ENCODE measurements around the gene PELI2. TPM values are rescaled to one million over a fixed set of nuclear protein-coding genes. Genes with fewer than 3 reads are reported as not detected.

The PELI2 gene
- total and polyA plus RNA-seq, 3 experiments from 2014 or later, result 1.0 to 3.3 (median 2.7) TPM

DNA sequence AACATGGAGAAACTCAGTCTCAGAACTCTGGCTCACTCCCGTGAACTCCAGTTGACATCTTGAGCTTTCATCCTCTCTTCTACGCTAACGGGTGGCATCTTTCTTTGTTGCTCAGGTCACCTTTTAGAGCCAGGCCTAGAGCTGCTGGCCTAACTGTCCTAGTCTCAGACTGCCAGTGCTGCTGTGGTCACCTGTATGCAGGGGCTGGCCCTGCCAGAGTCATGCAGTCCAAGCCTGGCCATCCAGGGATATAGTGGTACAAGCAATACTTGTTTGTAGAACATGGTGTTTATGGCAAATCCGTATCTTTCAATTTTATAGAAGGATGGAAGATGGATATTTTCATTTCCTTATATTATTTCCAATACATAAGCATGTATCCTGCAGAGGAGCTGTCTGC lies 117.2 kb downstream of the PELI2 start:
- Histone ChIP-seq H3K27ac (ENCODE audit: low read depth, low read length) (no peak overlapping the region), H3K9me3 (ENCODE audit: low read length) (no peaks in the 10 kb centered on the region), H3K27me3 (ENCODE audit: insufficient read depth, low read length, poor library complexity, severe bottlenecking) (no peaks in the 10 kb centered on the region), H3K4me3 (ENCODE audit: low read length) (no peak overlapping the region), H3K36me3 (ENCODE audit: insufficient read depth, low read length) (no peaks in the 10 kb centered on the region), H3K4me1 (ENCODE audit: insufficient read depth, low read length) (no peaks in the 10 kb centered on the region)
- DNase-seq, result no peak
- Mint-ChIP-seq H3K36me3 (peaks cover 0 to 14% (median 2%) of the 10 kb centered on the region in 3 donors), H3K9me3 (peaks cover 0 to 11% (median 6%) of the 10 kb centered on the region in 5 donors), H3K4me3 (no peak overlapping the region), H3K27ac (no peak overlapping the region), H3K27me3 (no peaks in the 10 kb centered on the region), H3K4me1 (peaks cover 0 to 9% (median 0%) of the 10 kb centered on the region in 3 donors)
- ChIA-PET POLR2A (no interaction called here), CTCF (no interaction called here)

DNA sequence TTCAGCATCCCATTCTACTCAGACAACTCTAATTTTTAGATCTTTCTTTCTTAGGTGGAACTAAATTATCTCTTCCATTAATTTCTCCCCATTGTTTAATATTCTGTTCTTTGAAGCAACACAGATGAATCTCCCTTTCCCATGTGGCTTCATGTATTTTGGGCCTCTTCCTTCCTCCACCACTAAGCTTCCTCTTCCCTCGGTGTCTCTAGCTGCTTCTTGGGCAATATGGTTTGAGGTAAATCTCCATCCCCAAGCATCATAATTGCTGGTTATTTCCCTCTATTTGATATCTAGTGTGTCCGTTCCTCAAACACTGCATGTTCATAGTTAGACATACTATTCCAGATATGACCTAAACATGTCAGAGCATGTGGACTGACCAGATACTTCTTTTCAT lies 119.2 kb downstream of the PELI2 start:
- no peaks in the 10 kb centered on the region for H3K4me1 ChIP-seq (ENCODE audit: insufficient read depth, low read length)
- no peaks in the 10 kb centered on the region for H3K9me3 ChIP-seq (ENCODE audit: low read length)
- ChIA-PET POLR2A (no interaction called here), CTCF (no interaction called here)
- Mint-ChIP-seq H3K4me1 (peaks cover 0 to 9% (median 0%) of the 10 kb centered on the region in 3 donors), H3K27me3 (no peaks in the 10 kb centered on the region), H3K36me3 (peaks cover 0 to 20% (median 0%) of the 10 kb centered on the region in 3 donors), H3K9me3 (peaks cover 0 to 11% (median 5%) of the 10 kb centered on the region in 5 donors), H3K4me3 (no peak overlapping the region), H3K27ac (no peak overlapping the region)
- DNase-seq, result no peak
- no peaks in the 10 kb centered on the region for H3K36me3 ChIP-seq (ENCODE audit: insufficient read depth, low read length)
- no peak overlapping the region for H3K4me3 ChIP-seq (ENCODE audit: low read length)
- H3K27ac ChIP-seq (ENCODE audit: low read depth, low read length), result no peak overlapping the region
- no peaks in the 10 kb centered on the region for H3K27me3 ChIP-seq (ENCODE audit: insufficient read depth, low read length, poor library complexity, severe bottlenecking)

DNA sequence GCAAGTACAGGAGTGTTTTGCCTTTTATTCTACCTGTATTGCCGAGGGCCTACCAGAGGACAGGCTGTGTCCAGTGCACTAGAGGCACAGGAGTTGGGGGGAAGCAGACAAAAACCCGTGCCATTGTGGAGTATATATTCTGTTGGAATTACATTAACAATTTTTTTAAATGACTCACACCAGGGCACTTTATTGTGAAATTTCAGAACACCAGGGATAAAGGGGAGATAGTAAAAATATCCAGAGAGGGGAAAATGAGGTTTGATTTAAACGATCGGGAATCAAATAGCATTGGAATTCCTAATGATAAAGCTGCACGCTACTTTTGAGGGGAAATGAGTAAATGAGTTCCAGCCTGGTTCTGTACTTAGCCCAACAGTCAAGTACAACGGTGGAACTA lies 123.2 kb downstream of the PELI2 start:
- ChIA-PET POLR2A (no interaction called here), CTCF (no interaction called here)
- Mint-ChIP-seq H3K36me3 (peaks cover 0 to 22% (median 0%) of the 10 kb centered on the region in 3 donors), H3K4me1 (peaks cover 0 to 9% (median 0%) of the 10 kb centered on the region in 3 donors), H3K27me3 (no peaks in the 10 kb centered on the region), H3K27ac (peak overlapping the region in 1 of 8 donors; percentile 30), H3K4me3 (no peak overlapping the region), H3K9me3 (peaks cover 0 to 8% (median 0%) of the 10 kb centered on the region in 5 donors)
- Histone ChIP-seq H3K9me3 (ENCODE audit: low read length) (no peaks in the 10 kb centered on the region), H3K4me1 (ENCODE audit: insufficient read depth, low read length) (no peaks in the 10 kb centered on the region), H3K27me3 (ENCODE audit: insufficient read depth, low read length, poor library complexity, severe bottlenecking) (no peaks in the 10 kb centered on the region), H3K36me3 (ENCODE audit: insufficient read depth, low read length) (no peaks in the 10 kb centered on the region), H3K4me3 (ENCODE audit: low read length) (no peak overlapping the region), H3K27ac (ENCODE audit: low read depth, low read length) (no peak overlapping the region)
- no peak for DNase-seq

DNA sequence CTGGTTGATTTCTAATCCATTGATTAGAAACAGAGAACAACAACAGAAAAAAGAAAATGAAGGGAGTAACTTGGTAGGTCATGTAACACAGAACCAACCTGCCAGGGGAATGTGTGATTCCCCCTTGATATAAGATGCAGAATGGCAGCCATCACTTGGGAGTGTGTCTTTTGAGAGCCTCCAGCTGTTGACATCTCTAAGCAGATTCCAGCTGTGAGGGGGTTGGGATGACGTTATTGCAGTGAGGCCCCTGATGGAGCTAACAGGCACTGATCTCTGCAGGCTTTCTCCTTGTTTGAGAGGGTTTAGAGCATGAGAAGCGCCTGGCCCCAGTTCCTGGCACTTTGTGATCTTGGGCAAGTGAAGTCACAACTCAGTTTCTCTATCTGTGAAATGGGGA lies 124.9 kb downstream of the PELI2 start:
- H3K4me3 Mint-ChIP-seq, result no peak overlapping the region
- H3K27ac Mint-ChIP-seq, result peak overlapping the region in 1 of 8 donors; percentile 13
- H3K4me1 ChIP-seq (ENCODE audit: insufficient read depth, low read length), result no peaks in the 10 kb centered on the region
- H3K27me3 ChIP-seq (ENCODE audit: insufficient read depth, low read length, poor library complexity, severe bottlenecking), result no peaks in the 10 kb centered on the region
- no peaks in the 10 kb centered on the region for H3K27me3 Mint-ChIP-seq
- no peak for DNase-seq
- no peaks in the 10 kb centered on the region for H3K9me3 ChIP-seq (ENCODE audit: low read length)
- H3K4me1 Mint-ChIP-seq, result no peaks in the 10 kb centered on the region
- H3K36me3 Mint-ChIP-seq, result peaks cover 0 to 22% (median 0%) of the 10 kb centered on the region in 3 donors
- H3K36me3 ChIP-seq (ENCODE audit: insufficient read depth, low read length), result no peaks in the 10 kb centered on the region
- no peak overlapping the region for H3K4me3 ChIP-seq (ENCODE audit: low read length)
- CTCF ChIA-PET, result no interaction called here
- H3K9me3 Mint-ChIP-seq, result peaks cover 0 to 8% (median 0%) of the 10 kb centered on the region in 5 donors
- no peak overlapping the region for H3K27ac ChIP-seq (ENCODE audit: low read depth, low read length)
- POLR2A ChIA-PET, result no interaction called here

DNA sequence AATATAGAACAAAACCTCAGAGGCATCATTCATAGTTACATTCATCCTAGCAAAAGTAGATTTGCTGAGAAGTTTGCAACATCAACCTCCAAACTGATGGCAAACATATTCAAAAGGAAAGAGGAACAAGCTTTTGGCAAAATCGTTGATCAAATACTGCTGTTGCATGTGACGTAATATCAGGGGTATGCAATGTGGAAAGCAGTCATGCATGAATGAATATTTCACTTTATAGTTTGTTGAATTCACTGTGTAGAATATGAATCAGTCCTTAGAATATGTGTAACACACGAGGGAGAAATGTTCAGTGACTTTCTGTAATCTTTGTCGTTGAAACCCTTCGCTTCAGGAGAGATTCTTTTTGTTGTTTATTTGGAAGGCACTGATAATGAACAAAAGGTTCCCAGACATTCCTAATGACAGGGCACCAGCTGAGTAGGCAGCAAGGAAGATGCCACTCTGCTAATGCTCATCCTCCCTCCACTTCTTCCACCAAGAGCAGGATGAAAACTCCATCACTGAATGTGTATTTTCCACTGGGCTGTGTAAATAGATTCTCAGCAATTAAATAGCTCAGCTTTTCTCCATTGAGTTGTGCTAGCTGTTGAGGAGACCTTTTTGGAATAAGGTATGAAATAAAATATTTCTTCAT lies 126.1 kb downstream of the PELI2 start:
- no peaks in the 10 kb centered on the region for H3K4me1 Mint-ChIP-seq
- no peaks in the 10 kb centered on the region for H3K4me1 ChIP-seq (ENCODE audit: insufficient read depth, low read length)
- no peak overlapping the region for H3K27ac Mint-ChIP-seq
- no peak overlapping the region for H3K4me3 ChIP-seq (ENCODE audit: low read length)
- peaks cover 0 to 8% (median 0%) of the 10 kb centered on the region in 5 donors for H3K9me3 Mint-ChIP-seq
- H3K36me3 ChIP-seq (ENCODE audit: insufficient read depth, low read length), result no peaks in the 10 kb centered on the region
- ChIA-PET POLR2A (no interaction called here), CTCF (no interaction called here)
- H3K27me3 ChIP-seq (ENCODE audit: insufficient read depth, low read length, poor library complexity, severe bottlenecking), result no peaks in the 10 kb centered on the region
- H3K36me3 Mint-ChIP-seq, result peaks cover 0 to 34% (median 3%) of the 10 kb centered on the region in 3 donors
- no peak overlapping the region for H3K27ac ChIP-seq (ENCODE audit: low read depth, low read length)
- no peak for DNase-seq
- no peak overlapping the region for H3K4me3 Mint-ChIP-seq
- H3K9me3 ChIP-seq (ENCODE audit: low read length), result no peaks in the 10 kb centered on the region
- no peaks in the 10 kb centered on the region for H3K27me3 Mint-ChIP-seq

- no peak overlapping the region for H3K27ac ChIP-seq (ENCODE audit: low read depth, low read length)
- no peaks in the 10 kb centered on the region for H3K9me3 ChIP-seq (ENCODE audit: low read length)
- no peak overlapping the region for H3K4me3 ChIP-seq (ENCODE audit: low read length)
- Mint-ChIP-seq H3K36me3 (peaks cover 0 to 37% (median 3%) of the 10 kb centered on the region in 3 donors), H3K9me3 (peaks cover 0 to 4% (median 0%) of the 10 kb centered on the region in 5 donors), H3K27me3 (no peaks in the 10 kb centered on the region), H3K27ac (no peak overlapping the region), H3K4me1 (no peaks in the 10 kb centered on the region), H3K4me3 (no peak overlapping the region)
- no peaks in the 10 kb centered on the region for H3K4me1 ChIP-seq (ENCODE audit: insufficient read depth, low read length)
- no peaks in the 10 kb centered on the region for H3K27me3 ChIP-seq (ENCODE audit: insufficient read depth, low read length, poor library complexity, severe bottlenecking)
- ChIA-PET CTCF (no interaction called here), POLR2A (no interaction called here)
- no peaks in the 10 kb centered on the region for H3K36me3 ChIP-seq (ENCODE audit: insufficient read depth, low read length)
- no peak for DNase-seq
These were observed 129.4 kb downstream of the PELI2 start for GRCh38 chr14:56247495-56248200.

GRCh38 chr14:56248442-56248841 lies 130.2 kb downstream of the PELI2 start:
- H3K27me3 Mint-ChIP-seq, result no peaks in the 10 kb centered on the region
- DNase-seq, result no peak
- H3K27ac Mint-ChIP-seq, result no peak overlapping the region
- H3K9me3 ChIP-seq (ENCODE audit: low read length), result no peaks in the 10 kb centered on the region
- H3K4me1 Mint-ChIP-seq, result no peaks in the 10 kb centered on the region
- POLR2A ChIA-PET, result no interaction called here
- peaks cover 0 to 10% (median 4%) of the 10 kb centered on the region in 5 donors for H3K9me3 Mint-ChIP-seq
- H3K4me1 ChIP-seq (ENCODE audit: insufficient read depth, low read length), result no peaks in the 10 kb centered on the region
- no peaks in the 10 kb centered on the region for H3K36me3 ChIP-seq (ENCODE audit: insufficient read depth, low read length)
- CTCF ChIA-PET, result no interaction called here
- H3K27me3 ChIP-seq (ENCODE audit: insufficient read depth, low read length, poor library complexity, severe bottlenecking), result no peaks in the 10 kb centered on the region
- H3K4me3 ChIP-seq (ENCODE audit: low read length), result no peak overlapping the region
- H3K27ac ChIP-seq (ENCODE audit: low read depth, low read length), result no peak overlapping the region
- H3K4me3 Mint-ChIP-seq, result no peak overlapping the region
- peaks cover 0 to 43% (median 3%) of the 10 kb centered on the region in 3 donors for H3K36me3 Mint-ChIP-seq

DNA sequence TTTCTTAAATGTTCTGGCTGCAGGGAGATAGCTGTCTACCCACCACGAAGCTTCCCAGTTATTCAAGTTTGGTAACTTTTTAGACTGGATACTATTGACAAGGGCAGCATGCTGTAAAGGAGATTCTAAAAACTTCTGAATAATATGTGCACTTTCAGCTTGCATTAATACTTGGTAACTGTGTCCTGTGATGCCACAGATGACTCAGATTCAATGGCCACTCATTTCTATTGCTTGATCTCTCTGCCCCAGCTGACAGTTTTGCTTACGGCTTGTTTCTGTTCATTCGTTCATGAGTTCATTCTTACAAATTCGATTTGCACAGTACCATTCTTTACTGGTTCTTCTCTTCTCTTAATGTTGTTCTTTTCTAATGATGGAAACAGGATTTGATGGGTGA lies 142.8 kb downstream of the PELI2 start:
- POLR2A ChIA-PET, result no interaction called here
- no peaks in the 10 kb centered on the region for H3K4me1 Mint-ChIP-seq
- no peaks in the 10 kb centered on the region for H3K27me3 Mint-ChIP-seq
- DNase-seq, result no peak
- H3K27ac ChIP-seq (ENCODE audit: low read depth, low read length), result no peak overlapping the region
- peaks cover 0 to 14% (median 0%) of the 10 kb centered on the region in 3 donors for H3K36me3 Mint-ChIP-seq
- no peak overlapping the region for H3K4me3 ChIP-seq (ENCODE audit: low read length)
- no peaks in the 10 kb centered on the region for H3K4me1 ChIP-seq (ENCODE audit: insufficient read depth, low read length)
- no peaks in the 10 kb centered on the region for H3K36me3 ChIP-seq (ENCODE audit: insufficient read depth, low read length)
- no peaks in the 10 kb centered on the region for H3K27me3 ChIP-seq (ENCODE audit: insufficient read depth, low read length, poor library complexity, severe bottlenecking)
- CTCF ChIA-PET, result no interaction called here
- no peak overlapping the region for H3K27ac Mint-ChIP-seq
- peaks cover 0 to 17% (median 8%) of the 10 kb centered on the region in 5 donors for H3K9me3 Mint-ChIP-seq
- H3K9me3 ChIP-seq (ENCODE audit: low read length), result no peaks in the 10 kb centered on the region
- H3K4me3 Mint-ChIP-seq, result no peak overlapping the region
